ENCODE measurements around the gene RCE1.

RCE1 gene

DNA sequence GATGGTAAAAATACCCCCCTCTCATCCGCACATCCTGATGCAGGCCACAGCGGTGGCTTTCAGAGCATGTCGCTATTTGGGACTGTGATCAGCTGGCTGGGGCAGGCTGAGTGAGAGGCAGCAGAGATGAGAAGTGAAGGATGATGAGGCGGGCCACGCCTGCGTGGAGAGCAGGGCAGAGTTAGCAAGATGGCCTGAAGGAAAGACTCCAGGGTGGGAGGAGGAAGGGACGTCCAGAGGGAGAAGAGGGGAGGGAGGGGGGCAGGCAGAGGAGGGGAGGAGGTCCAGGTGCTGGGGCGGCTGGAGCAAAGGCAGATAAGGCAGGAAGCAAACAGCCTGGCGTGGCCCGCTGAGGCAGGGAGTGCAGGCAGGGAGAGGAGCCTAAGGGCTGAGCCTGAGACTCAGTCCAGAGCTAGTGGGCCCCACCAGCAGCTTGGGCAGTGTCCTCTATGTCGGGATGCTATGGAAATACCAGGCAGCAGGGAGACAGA lies 42.8 kb downstream of the RCE1 start:
- DNase-seq (ENCODE audit: low read depth in 2 of 2), result no peak

DNA sequence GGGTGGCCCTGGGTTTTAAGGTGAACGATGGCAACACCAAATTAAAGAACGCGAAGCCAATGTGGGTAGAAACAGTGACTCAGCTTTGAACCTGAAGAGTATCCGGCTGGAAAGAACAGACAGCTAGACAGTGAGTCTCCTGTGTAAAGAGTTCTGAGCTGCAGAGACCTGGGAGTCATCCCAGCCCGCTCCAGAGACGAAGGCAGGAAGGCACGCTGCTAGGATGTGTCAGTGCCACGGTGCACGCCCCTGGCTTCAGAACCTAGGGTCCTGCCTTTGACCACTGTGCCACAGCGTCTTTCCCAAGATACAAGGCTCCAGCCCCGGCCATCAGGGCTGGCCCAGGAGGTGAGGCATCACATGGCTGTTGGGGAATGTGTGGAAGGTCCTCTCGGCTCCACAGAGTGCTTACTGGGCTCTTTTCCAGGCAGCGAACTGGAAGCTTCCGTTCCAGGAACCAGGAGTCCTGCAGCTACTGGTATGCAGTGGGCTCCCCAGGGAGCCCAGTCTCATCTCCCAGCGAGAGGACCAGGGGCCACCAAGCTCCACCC lies 43.5 kb downstream of the RCE1 start:
- DNase-seq (ENCODE audit: low read depth in 2 of 2), result no peak

DNA sequence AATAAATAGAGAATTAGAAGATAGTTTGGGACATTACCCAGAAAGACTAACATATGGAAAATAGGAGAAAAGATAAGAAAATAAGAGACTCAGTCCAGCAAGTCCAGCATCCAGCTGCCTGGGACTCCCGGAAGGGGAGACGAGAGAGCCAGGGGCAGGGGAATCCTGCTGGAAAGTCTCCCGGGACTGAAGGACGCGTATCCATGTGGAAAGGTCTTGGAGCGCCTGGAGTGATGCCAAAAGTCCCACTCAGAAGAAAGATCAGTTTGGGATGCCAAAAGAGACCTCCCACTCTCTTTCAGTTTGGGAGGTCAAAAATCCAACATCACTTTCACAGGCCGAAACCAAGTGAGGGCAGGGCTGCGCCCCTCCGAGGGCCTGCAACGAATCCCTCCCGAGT lies 44.3 kb downstream of the RCE1 start:
- no peak for DNase-seq (ENCODE audit: low read depth in 2 of 2)

DNA sequence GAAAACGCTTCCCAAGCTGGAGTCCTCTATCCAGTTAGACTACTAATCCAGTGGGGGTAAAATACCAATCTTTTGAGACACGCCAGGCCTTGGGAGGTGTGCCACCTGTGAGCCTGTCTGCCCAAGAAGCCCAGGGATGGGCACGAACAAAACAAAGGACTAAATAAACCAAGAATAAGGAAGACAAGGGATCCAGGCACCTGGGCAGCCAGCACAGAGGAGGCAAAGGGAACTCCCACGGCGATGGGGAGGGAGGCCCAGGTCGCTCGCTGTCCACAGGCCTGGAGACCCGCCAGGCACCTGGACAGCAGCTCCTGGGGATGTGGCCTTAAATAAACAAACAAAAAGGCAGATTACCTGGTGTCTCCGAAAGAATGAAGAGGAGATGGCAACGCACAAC lies 45.0 kb downstream of the RCE1 start:
- DNase-seq (ENCODE audit: low read depth in 2 of 2), result no peak

DNA sequence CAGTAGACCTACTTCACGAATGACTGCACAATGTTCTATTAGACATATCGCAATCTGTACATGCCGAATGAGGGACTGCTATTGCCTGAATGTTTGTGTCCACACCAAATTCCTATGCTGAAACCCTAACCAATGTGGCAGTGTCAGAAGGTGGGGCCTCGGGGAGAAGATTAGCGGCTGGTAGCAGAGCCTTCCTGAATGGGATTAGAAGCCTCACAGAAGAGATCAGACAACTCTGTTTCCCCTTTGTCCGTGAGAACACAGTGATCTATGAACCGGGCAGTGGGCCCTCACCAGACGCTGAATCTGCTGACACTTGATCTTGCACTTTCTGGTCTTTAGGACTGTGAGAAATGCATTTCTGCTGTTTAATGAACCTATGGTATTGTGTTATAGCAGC lies 46.7 kb downstream of the RCE1 start:
- DNase-seq (ENCODE audit: low read depth in 2 of 2), result no peak

DNA sequence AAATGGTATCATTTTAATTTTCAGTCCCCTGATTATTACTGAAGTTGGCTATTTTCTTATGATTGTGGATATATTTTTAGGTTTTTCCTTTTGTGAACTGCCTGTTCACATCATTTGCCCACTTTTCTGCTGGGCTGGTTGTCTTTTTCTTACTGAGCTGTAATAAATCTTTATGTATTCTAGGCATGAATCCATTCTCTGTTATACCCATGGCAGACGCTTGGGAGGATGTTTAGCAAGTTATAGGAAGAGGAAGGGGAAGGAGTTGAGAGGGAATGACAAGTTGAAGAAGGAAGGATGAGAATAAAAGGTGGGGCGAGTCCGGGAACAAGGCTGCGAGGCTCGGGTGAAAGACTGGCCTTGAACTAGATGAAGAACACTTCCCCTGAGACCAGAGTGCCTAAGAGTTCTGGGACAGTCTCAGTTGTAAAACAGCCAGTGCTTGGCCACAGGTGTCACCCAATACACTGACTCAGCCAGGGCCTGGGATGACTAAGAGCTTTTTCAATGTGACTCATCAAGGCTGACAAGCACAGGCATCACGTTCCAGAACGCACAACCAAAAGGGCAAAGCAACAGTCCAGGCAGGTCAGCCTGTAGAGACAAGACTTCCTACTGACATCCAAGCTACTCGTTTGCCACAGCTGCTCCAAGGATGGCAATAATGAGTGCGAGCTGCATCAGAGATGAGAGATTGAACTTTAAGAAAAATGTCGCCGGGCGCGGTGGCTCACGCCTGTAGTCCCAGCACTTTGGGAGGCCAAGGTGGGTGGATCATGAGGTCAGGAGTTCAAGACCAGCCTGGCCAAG lies 48.8 kb downstream of the RCE1 start:
- DNase-seq (ENCODE audit: low read depth in 2 of 2), result peak; percentile 35 to 58

DNA sequence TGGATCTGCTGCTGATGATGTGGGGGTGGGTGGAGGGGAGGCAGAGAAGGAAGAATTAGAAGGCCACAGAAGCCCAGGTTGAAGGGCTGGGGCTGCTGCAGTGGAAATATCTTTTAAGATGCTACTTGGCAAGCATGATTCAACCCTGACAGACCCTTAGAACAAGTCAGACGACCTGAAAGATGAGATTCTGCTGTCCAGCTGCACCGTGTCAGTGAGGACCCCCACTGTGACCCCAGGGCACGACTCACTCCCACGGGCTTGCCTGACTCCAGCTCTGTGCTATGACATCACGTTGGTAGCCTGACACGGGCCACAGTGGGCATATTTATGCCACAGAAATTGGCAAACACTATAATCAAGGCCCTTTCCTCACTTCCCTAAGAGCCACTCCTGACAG lies 49.7 kb downstream of the RCE1 start:
- DNase-seq (ENCODE audit: low read depth in 2 of 2), result no peak

DNA sequence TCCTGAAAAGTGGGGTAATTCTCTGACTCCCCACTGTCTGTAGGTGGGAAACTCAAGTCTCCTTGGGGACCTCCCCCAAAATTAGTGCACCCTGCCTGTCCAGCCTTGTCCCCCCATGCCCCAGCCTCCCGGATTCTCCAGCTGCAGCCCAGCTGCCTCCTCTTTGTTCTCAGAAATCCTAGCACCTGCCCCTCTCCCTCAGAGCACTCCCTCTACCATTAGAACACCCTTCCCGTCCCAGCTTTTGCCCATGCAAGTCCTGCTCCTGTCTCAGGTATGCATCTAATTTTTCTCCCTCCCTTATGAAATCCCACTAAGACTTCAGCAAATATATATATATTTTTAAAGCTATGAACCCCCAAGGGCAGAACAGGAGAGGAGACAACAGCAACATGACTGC lies 50.9 kb downstream of the RCE1 start:
- no peak for DNase-seq (ENCODE audit: low read depth in 2 of 2)

Data from stimulated activated CD4-positive, alpha-beta T cell treated with anti-CD3 and anti-CD28 coated beads, Interleukin-12 subunit alpha, Interleukin-12 subunit beta, amount 100 ng/mL, for 24 hours (primary cell).